ENCODE results near the gene LNX2. TPM values are rescaled to one million over a fixed set of nuclear protein-coding genes. Genes with fewer than 3 reads are reported as not detected.

The LNX2 gene
- polyA plus RNA-seq, 1 donor = 13.4 TPM

DNA sequence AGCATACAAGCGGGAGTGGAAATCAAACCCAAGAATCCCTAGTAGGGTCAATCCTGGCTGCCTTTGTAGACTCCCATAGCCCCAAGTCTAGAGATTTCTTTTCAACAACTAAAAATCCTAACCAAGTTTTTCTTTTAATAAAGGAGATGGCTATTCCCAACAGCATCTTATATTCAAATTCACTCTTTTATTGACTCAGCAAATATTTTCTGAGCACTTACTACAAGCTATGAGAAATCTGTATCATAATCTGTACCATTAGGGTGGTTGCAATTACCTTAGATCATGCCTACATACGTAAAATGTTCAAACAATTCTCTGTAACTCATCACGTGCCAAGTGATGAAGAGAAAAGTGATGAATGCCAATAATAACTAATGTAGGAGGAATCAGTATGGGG lies 54.5 kb downstream of the LNX2 start:
- DNase-seq = no peak

DNA sequence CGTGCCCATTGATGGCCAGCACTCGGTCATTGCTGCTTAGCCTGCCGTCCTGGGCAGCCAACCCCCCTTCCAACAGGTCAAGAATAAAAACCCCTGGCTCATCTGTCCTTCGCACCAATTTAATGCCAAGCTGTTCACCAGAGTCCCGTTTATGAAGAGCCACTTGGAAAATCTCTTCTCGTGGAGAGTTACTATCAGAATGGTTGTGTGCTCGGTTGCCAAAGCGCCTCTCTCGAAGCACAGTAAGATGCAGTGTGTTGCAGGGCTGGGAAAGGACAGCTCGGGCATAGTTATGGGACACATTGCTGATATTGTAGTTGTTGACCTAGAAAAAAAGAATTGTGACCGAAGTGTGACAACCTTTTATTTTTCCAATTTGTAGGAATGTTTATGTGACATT lies 57.9 kb downstream of the LNX2 start:
- DNase-seq = no peak

- DNase-seq = no peak
Measured at GRCh38 chr13:27559719-27560118, 60.6 kb downstream of the LNX2 start.

- DNase-seq = no peak
Measured at GRCh38 chr13:27556109-27556508, 64.2 kb downstream of the LNX2 start.

DNA sequence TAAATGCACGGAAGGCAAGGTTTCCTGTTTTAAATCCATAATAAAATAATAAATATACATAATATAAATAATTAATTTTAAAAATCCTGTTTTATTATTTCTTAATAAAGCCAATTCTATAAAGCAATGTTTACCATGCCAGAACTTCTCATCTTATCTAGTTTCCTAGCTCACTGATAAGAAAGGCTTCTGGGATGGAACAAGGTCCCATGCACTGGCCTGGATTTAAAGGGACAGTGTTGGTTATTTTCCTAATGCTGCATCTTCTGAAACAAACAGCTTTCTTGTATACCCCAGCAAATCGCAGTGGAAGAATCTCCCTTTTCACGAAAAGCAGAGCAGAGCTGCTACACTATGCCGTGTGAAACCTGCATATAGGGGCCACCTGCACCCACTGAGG lies 68.8 kb downstream of the LNX2 start:
- DNase-seq = no peak

- DNase-seq = no peak
Measured at GRCh38 chr13:27549406-27549981, 70.8 kb downstream of the LNX2 start.

DNA sequence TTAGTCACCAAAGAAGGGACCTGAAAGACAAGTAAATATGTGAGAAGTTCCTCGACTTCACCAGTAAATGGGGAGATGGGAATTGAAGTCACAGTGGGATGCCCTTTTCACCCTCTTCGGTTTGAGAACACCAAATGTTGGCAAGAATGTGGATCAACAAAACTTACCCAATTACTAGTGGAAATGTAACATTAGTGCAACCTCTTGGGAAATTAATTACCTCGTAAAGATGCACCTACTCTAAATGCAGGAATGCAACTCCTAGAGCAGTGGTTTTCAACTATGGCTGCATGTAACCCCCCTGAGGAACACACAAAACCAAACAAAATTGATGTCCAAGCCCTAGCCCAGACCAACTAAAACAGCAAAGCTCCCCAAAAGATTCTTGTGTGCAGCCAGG lies 78.1 kb downstream of the LNX2 start:
- DNase-seq = no peak

GRCh38 chr13:27541386-27541785 lies 78.9 kb downstream of the LNX2 start:
- DNase-seq = no peak

DNA sequence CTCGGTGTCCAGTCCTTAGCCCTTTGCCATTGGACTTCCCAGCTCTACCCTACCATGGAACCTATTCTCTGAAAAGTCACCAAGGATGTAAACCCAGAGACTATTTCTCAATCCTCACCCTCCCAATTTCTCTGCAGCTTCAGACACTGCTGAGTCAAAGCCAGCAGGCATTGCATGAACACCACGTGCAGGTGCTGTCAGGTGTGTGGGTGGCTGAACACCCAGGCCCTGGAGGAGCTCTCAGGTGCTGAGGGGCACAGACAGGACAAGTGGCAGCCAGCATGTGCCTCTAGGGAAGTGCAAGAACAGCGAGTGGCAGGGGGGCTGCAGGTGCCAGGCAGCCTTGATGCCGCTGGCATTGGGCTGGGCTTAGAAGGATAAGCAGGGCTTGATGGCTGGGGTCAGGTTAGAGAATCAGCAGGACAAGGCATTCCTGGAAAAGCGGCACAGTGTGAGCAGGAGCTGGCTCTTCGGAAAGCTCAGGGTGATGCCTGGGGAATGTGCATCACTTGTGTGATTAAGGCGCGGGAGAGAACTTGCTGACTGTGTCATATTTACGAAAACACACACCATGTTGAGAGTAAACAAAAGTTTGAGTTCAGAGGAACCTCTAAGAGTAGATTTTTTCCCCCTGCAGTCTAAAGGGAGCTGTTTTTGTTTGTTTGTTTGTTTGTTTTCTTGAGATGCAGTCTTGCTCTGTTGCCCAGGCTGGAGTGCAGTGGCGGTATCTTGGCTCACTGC lies 83.8 kb downstream of the LNX2 start:
- no peak for DNase-seq

DNA sequence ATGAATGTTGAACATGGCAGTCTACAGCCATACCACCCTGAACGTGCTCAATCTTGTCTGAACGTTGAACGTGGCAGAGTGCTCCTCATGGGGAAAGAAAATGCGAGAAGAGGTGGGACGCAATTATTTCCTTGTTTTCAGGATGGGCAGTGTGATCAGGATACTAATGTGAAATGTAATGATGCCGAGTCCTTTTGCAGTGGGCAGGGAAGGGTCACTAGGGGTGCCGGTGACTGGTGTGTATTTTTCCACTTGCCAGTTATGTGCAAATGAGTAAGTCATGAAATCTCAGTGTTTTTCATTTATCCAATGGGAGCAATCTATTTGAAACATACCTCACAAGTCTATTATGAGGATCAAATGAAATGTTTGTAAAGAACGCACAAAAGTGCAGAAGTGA lies 84.8 kb downstream of the LNX2 start:
- no peak for DNase-seq

GRCh38 chr13:27534981-27535380 lies 85.3 kb downstream of the LNX2 start:
- DNase-seq = no peak

- no peak for DNase-seq
Measured at GRCh38 chr13:27534108-27534980, 86.0 kb downstream of the LNX2 start.

DNA sequence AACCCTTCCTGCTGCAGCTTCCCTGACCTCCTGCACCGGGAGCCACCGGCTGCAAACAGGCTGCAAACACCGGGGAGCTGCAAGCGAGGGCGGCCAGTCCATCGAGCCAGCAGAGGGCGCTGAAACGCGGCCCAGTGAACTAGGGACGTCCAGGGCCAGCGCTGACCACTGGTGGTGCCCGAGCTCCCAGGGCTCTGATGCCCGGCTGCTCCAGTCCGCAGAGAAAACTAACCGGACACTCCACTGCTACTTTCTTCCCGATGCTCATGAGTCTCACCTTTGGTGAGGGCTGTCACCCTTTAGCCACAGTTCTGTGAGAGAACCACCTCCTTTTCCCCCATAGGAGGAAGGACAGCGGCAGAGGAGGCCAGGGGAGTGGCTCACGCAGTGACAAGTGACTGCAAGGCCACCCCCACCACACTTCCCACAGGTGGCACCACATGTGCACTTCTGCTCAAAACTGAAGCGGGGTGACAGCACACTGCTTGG lies 87.1 kb downstream of the LNX2 start:
- peak; percentile 80 for DNase-seq

GRCh38 chr13:27528908-27529307 lies 91.4 kb downstream of the LNX2 start:
- no peak for DNase-seq

- no peak for DNase-seq
Measured at GRCh38 chr13:27526516-27526915, 93.8 kb downstream of the LNX2 start.

DNA sequence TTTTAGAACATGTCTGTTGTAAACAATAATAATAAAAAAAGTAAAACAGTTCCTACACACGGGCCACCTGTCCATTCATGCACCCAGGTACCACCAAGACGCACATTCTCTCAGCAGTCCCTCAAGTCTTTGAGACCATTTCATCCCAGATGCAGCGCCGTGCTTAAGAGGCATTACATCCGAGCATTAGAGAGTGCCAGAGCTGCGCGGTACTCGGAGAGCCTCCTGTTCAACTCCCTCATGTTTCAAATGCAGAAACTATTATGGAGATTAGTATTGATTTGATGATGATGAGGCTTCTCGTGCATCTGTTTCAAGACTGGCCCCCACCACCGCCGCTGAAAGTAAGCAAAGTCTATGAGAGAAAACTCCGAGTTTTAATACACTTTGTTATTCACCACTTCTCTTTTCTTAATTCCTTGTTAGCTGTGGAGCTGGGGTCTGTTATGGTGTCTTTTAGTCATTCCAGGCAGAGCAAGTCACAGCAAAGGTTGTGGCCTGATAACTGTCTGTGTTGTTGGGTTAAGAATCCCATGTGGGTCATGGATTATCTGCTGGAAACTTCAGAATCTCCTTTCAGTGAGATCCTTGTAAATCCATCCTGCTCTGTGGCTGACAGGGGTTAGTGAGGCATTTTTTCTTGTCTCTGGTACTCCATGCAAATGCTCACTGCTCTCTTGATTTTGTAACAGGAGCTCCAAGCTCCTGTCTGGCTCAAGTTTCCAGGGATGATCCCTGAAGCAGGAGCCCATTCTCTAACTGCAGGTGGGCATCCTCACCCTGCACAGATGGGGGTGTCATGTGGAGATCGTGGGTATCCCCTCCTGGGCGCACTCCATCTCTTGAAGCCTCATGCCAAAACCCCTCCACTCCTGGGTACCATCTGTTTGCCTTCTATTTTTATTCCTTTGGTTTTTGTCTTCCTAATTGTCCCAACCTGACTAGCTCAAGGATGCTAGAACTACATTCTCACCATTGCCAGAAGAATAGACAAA lies 95.1 kb downstream of the LNX2 start:
- DNase-seq = no peak

- no peak for DNase-seq
Measured at GRCh38 chr13:27523346-27524073, 96.8 kb downstream of the LNX2 start.

- DNase-seq = no peak
Measured at GRCh38 chr13:27522847-27523246, 97.5 kb downstream of the LNX2 start.

DNA sequence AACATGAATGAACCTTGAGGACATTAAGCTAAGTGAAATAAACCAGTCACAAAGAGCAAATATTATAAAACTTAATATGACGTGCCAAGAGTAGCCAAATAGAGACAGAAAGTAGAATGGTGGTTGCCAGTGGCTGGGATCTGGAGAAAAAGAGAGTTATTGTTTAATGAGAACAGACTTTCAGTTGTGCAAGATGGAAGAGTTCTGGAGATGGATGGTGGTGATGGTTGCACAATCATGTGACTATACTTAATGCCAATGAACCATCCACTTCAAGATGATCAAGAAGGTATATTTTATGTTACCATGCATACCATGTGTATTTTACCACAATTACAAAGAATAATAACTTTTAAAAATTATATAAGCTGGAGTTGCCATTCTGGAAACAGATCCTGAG lies 104.2 kb downstream of the LNX2 start:
- DNase-seq = no peak

DNA sequence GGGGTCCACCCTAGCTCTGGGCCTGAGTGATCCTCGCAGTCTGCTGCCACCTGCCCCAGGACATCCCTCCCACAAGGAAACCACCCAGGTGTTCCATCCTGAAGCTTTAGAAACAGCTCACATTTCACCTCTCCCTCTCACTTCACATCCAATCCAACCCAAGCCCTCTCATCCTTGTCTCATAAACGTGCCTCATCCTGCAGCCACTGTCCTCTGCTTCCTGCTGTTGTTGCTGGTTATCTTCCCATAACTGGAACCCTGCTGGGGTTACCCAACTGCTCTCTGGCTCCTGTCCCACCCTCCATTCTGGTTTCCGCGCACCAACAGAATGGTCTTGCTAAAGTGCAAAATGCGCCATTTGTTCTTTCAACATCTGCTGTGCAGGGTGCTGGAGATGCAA lies 110.2 kb downstream of the LNX2 start:
- no peak for DNase-seq

- no peak for DNase-seq
Measured at GRCh38 chr13:27508802-27509201, 111.5 kb downstream of the LNX2 start.
